WERI-Rb-1 (cell line): Measurements from ENCODE around the gene LAMB1.

Experiments used
- DNase-seq: peaks from one replicate; pipeline ENCODE4 v3.0.0-alpha.2; 2020
- H3K27ac ChIP-seq: fragments of 250-450 bp; sonication (Bioruptor Pico); 2 replicates; pipeline ENCODE4 v1.5.1; 2020; ENCODE audit warnings: mild to moderate bottlenecking, moderate library complexity
- H3K27me3 ChIP-seq: fragments of 250-450 bp; sonication (Bioruptor Pico); 2 replicates; pipeline ENCODE4 v1.5.1; 2021; ENCODE audit warnings: mild to moderate bottlenecking, low read depth, moderate library complexity; ENCODE audit not compliant: insufficient read depth, severe bottlenecking
- H3K36me3 ChIP-seq: fragments of 250-450 bp; sonication (Bioruptor Pico); 2 replicates; pipeline ENCODE4 v1.5.1; 2020; ENCODE audit warnings: mild to moderate bottlenecking, moderate library complexity
- H3K4me3 ChIP-seq: 2 replicates; pipeline ENCODE4 v1.5.1; 2011; ENCODE audit warnings: low read depth, mild to moderate bottlenecking, control low read depth, low read length
- H3K9me3 ChIP-seq: fragments of 250-450 bp; sonication (Bioruptor Pico); 2 replicates; pipeline ENCODE4 v1.5.1; 2021; ENCODE audit warnings: mild to moderate bottlenecking, moderate library complexity; ENCODE audit not compliant: severe bottlenecking
- TF ChIP-seq, protein P1 (sequence below): IDR thresholded peaks from 2 replicates; pipeline ENCODE4 v1.5.1; 2011; ENCODE audit warnings: low read depth, mild to moderate bottlenecking, control low read depth, inconsistent platforms, low read length

LAMB1 gene

GRCh38 chr7:107882766-107883165 lies 120.2 kb downstream of the LAMB1 start:
- H3K4me3 ChIP-seq: no peak overlapping the region
- H3K27ac ChIP-seq: peak overlapping the region; percentile 67
- no peaks in the 10 kb centered on the region for H3K9me3 ChIP-seq
- TF ChIP-seq, protein P1, sequence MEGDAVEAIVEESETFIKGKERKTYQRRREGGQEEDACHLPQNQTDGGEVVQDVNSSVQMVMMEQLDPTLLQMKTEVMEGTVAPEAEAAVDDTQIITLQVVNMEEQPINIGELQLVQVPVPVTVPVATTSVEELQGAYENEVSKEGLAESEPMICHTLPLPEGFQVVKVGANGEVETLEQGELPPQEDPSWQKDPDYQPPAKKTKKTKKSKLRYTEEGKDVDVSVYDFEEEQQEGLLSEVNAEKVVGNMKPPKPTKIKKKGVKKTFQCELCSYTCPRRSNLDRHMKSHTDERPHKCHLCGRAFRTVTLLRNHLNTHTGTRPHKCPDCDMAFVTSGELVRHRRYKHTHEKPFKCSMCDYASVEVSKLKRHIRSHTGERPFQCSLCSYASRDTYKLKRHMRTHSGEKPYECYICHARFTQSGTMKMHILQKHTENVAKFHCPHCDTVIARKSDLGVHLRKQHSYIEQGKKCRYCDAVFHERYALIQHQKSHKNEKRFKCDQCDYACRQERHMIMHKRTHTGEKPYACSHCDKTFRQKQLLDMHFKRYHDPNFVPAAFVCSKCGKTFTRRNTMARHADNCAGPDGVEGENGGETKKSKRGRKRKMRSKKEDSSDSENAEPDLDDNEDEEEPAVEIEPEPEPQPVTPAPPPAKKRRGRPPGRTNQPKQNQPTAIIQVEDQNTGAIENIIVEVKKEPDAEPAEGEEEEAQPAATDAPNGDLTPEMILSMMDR: no peak
- DNase-seq: peak; percentile 88
- H3K36me3 ChIP-seq: no peaks in the 10 kb centered on the region
- no peaks in the 10 kb centered on the region for H3K27me3 ChIP-seq

GRCh38 chr7:107879400-107880035 lies 123.4 kb downstream of the LAMB1 start:
- Histone ChIP-seq H3K36me3 (no peaks in the 10 kb centered on the region), H3K27ac (no peak overlapping the region), H3K4me3 (no peak overlapping the region), H3K9me3 (no peaks in the 10 kb centered on the region), H3K27me3 (no peaks in the 10 kb centered on the region)
- DNase-seq: peak; percentile 49
- TF ChIP-seq, protein P1: peak; percentile 61

DNA sequence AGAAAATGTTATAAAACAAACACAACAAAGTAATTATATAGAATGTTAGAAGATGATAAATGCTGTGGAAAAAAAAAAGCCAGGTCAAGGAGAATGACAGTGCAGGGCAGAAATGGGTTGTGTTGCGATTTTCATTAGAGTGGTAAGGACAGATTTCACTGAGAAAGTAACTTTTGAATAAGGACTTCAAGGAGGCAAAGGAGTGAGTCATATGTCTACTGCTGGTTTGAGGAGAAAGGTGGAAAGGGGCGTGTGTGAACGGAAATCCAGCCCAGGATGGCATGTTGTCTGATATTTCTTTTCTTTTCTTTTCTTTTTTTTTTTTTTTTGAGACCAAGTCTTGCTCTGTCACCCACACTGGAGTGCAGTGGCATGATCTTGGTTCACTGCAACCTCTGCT lies 124.3 kb downstream of the LAMB1 start:
- Histone ChIP-seq H3K27ac (no peak overlapping the region), H3K27me3 (no peaks in the 10 kb centered on the region), H3K36me3 (no peaks in the 10 kb centered on the region), H3K9me3 (no peaks in the 10 kb centered on the region), H3K4me3 (no peak overlapping the region)
- no peak for DNase-seq
- TF ChIP-seq, protein P1: no peak

GRCh38 chr7:107877731-107878382 lies 125.1 kb downstream of the LAMB1 start:
- DNase-seq: no peak
- H3K4me3 ChIP-seq: no peak overlapping the region
- no peak overlapping the region for H3K27ac ChIP-seq
- no peaks in the 10 kb centered on the region for H3K27me3 ChIP-seq
- no peaks in the 10 kb centered on the region for H3K9me3 ChIP-seq
- TF ChIP-seq, protein P1: no peak
- H3K36me3 ChIP-seq: no peaks in the 10 kb centered on the region

- no peak for DNase-seq
- no peak overlapping the region for H3K27ac ChIP-seq
These were observed 126.0 kb downstream of the LAMB1 start for GRCh38 chr7:107876916-107877315.

More at GRCh38 chr7:107876916-107877315, 126.0 kb downstream of the LAMB1 start:
- no peaks in the 10 kb centered on the region for H3K27me3 ChIP-seq
- H3K36me3 ChIP-seq: no peaks in the 10 kb centered on the region
- H3K9me3 ChIP-seq: no peaks in the 10 kb centered on the region
- no peak overlapping the region for H3K4me3 ChIP-seq
- TF ChIP-seq, protein P1: no peak
